Tibial nerve (tissue), 4 donors: Measurements from ENCODE around the gene NOS1AP.

ENCODE experiments used
- CTCF ChIP-seq, 5 experiments: fragments of 200-600 bp in 3 of 5; fragments of 450-650 bp in 2 of 5; sonication (generic) in 3 of 5; IDR thresholded peaks; one replicate each; pipeline ENCODE4 v1.5.1; 2016 to 2019; ENCODE audit warnings: antibody characterized with exemption in 5 of 5, mild to moderate bottlenecking in 3 of 5, moderate library complexity in 2 of 5
- EP300 ChIP-seq, 2 donors: sonication (generic); formaldehyde crosslinking; IDR thresholded peaks; one replicate each; pipeline ENCODE4 v1.6.1; 2017; ENCODE audit warnings: antibody characterized with exemption in 2 of 2, mild to moderate bottlenecking in 1 of 2
- POLR2A ChIP-seq, 2 donors: fragments of 450-650 bp; IDR thresholded peaks; one replicate each; pipeline ENCODE4 v1.6.1; 2017; ENCODE audit warnings: antibody characterized with exemption in 2 of 2, mild to moderate bottlenecking in 2 of 2, moderate library complexity in 2 of 2

- TF ChIP-seq CTCF (IDR thresholded peaks at IDR 0.05), result no peak
- no peak for TF ChIP-seq EP300 (IDR thresholded peaks at IDR 0.05)
- no peak for TF ChIP-seq POLR2A (IDR thresholded peaks at IDR 0.05)
Measured at GRCh38 chr1:162251102-162251501, 181.6 kb downstream of the NOS1AP start.
